OCI-LY1 (cell line): ENCODE data around the gene MRAS.
"Not testable (repeated sequence)": the region's sequence is repeated elsewhere in the genome, so short reads cannot be mapped to it uniquely, and the experiment has no call there.

Experiments
- H2AFZ ChIP-seq: fragments of 200-600 bp; sonication (generic), shearing (Covaris generic); 2 replicates; pipeline ENCODE4 v1.6.0; 2014; ENCODE audit warnings: antibody characterized with exemption, mild to moderate bottlenecking, low read length
- H3F3A ChIP-seq: fragments of 200-600 bp; sonication (generic), shearing (Covaris generic); 2 replicates; pipeline ENCODE4 v1.6.0; 2014; ENCODE audit warnings: mild to moderate bottlenecking, antibody characterized with exemption, low read length, moderate library complexity; ENCODE audit not compliant: insufficient read depth
- H3K27ac ChIP-seq: fragments of 200-600 bp; sonication (generic); 2 replicates; pipeline ENCODE4 v1.5.1; 2014; ENCODE audit warnings: low read length, mixed run types, mild to moderate bottlenecking, low read depth; ENCODE audit not compliant: poor library complexity, severe bottlenecking
- H3K27me3 ChIP-seq: fragments of 200-600 bp; sonication (generic); 2 replicates; pipeline ENCODE4 v1.6.0; 2014; ENCODE audit warnings: antibody characterized with exemption, mild to moderate bottlenecking, low read length, moderate library complexity; ENCODE audit not compliant: insufficient read depth
- H3K36me3 ChIP-seq: fragments of 200-600 bp; sonication (generic); 2 replicates; pipeline ENCODE4 v1.6.1; 2014; ENCODE audit warnings: mild to moderate bottlenecking, antibody characterized with exemption, low read length, moderate library complexity, mixed read lengths; ENCODE audit not compliant: insufficient read depth
- H3K4me1 ChIP-seq: fragments of 200-600 bp; sonication (generic); 2 replicates; pipeline ENCODE4 v1.5.1; 2014; ENCODE audit warnings: mild to moderate bottlenecking, low read length, moderate library complexity; ENCODE audit not compliant: insufficient read depth, severe bottlenecking
- H3K4me2 ChIP-seq: fragments of 200-600 bp; sonication (generic), shearing (Covaris generic); 2 replicates; pipeline ENCODE4 v1.6.1; 2014; ENCODE audit warnings: low read length
- H3K4me3 ChIP-seq: fragments of 200-600 bp; sonication (generic); 2 replicates; pipeline ENCODE4 v1.5.1; 2014; ENCODE audit warnings: low read length, low read depth, mild to moderate bottlenecking, mixed read lengths; ENCODE audit not compliant: poor library complexity, severe bottlenecking
- H3K79me2 ChIP-seq: fragments of 200-600 bp; shearing (Covaris generic); 2 replicates; pipeline ENCODE4 v1.6.1; 2016; ENCODE audit warnings: mixed run types, low read length, mixed read lengths; ENCODE audit not compliant: insufficient read depth
- H3K9ac ChIP-seq: fragments of 200-600 bp; sonication (generic), shearing (Covaris generic); 2 replicates; pipeline ENCODE4 v1.6.1; 2014; ENCODE audit warnings: mild to moderate bottlenecking, low read length, mixed read lengths
- H3K9me2 ChIP-seq: fragments of 200-600 bp; sonication (generic), shearing (Covaris generic); 2 replicates; pipeline ENCODE4 v1.6.1; 2014; ENCODE audit warnings: low read depth, mild to moderate bottlenecking, low read length, mixed read lengths
- H3K9me3 ChIP-seq: fragments of 200-600 bp; shearing (Covaris generic); 2 replicates; pipeline ENCODE4 v1.6.1; 2014; ENCODE audit warnings: low read length, mixed read lengths
- H4K20me1 ChIP-seq: fragments of 200-600 bp; sonication (generic), shearing (Covaris generic); 2 replicates; pipeline ENCODE4 v1.6.0; 2016; ENCODE audit warnings: mild to moderate bottlenecking, low read length; ENCODE audit not compliant: insufficient read depth
- CTCF ChIP-seq: fragments of 200-600 bp; sonication (generic), shearing (Covaris generic); IDR thresholded peaks from 2 replicates; pipeline ENCODE4 v1.5.1; 2017; ENCODE audit warnings: mild to moderate bottlenecking, antibody characterized with exemption, low read length, moderate library complexity, mixed read lengths
- EZH2 ChIP-seq: fragments of 200-600 bp; sonication (generic), shearing (Covaris generic); IDR thresholded peaks from 2 replicates; pipeline ENCODE4 v1.8.0; 2017; ENCODE audit warnings: borderline replicate concordance, mixed run types, mild to moderate bottlenecking, antibody characterized with exemption, low read length, moderate library complexity, mixed read lengths

Gene MRAS

GRCh38 chr3:138426211-138426610 lies 77.8 kb downstream of the MRAS start:
- H3K27me3 ChIP-seq, result no peaks in the 10 kb centered on the region
- H2AFZ ChIP-seq, result no peak overlapping the region
- H3K9ac ChIP-seq, result no peak overlapping the region
- H3K4me3 ChIP-seq, result no peak overlapping the region
- H3K4me1 ChIP-seq, result no peaks in the 10 kb centered on the region
- no peak overlapping the region for H3K4me2 ChIP-seq
- no peak for TF ChIP-seq CTCF
- no peaks in the 10 kb centered on the region for H3K9me2 ChIP-seq
- no peaks in the 10 kb centered on the region for H3K36me3 ChIP-seq
- no peaks in the 10 kb centered on the region for H3K79me2 ChIP-seq
- no peaks in the 10 kb centered on the region for H3K9me3 ChIP-seq
- no peaks in the 10 kb centered on the region for H4K20me1 ChIP-seq
- H3K27ac ChIP-seq, result no peak overlapping the region
- H3F3A ChIP-seq, result no peaks in the 10 kb centered on the region

- not testable (repeated sequence) for H3K9me2 ChIP-seq, H3K4me3 ChIP-seq, H3F3A ChIP-seq, H4K20me1 ChIP-seq, H3K4me1 ChIP-seq, H3K36me3 ChIP-seq, H3K9ac ChIP-seq, H3K27me3 ChIP-seq, H3K79me2 ChIP-seq, H3K9me3 ChIP-seq, H2AFZ ChIP-seq, H3K27ac ChIP-seq, H3K4me2 ChIP-seq
These were observed 78.4 kb downstream of the MRAS start for GRCh38 chr3:138426754-138427153.

GRCh38 chr3:138429665-138430064 lies 81.3 kb downstream of the MRAS start:
- H3K27ac ChIP-seq, result no peak overlapping the region
- H3F3A ChIP-seq, result no peaks in the 10 kb centered on the region
- no peaks in the 10 kb centered on the region for H3K79me2 ChIP-seq
- peaks cover 4% of the 10 kb centered on the region; the same call in 1 of the 2 replicates for H3K27me3 ChIP-seq
- no peaks in the 10 kb centered on the region for H3K9me2 ChIP-seq
- no peak overlapping the region for H2AFZ ChIP-seq
- H3K4me1 ChIP-seq, result no peaks in the 10 kb centered on the region
- H3K4me2 ChIP-seq, result no peak overlapping the region
- TF ChIP-seq EZH2 (no peak), CTCF (no peak)
- no peak overlapping the region for H3K9ac ChIP-seq
- no peaks in the 10 kb centered on the region for H3K36me3 ChIP-seq
- H3K4me3 ChIP-seq, result no peak overlapping the region
- no peaks in the 10 kb centered on the region for H3K9me3 ChIP-seq
- H4K20me1 ChIP-seq, result no peaks in the 10 kb centered on the region

GRCh38 chr3:138432576-138433240 lies 84.3 kb downstream of the MRAS start:
- Histone ChIP-seq H3K9ac (no peak overlapping the region), H3F3A (no peaks in the 10 kb centered on the region), H3K9me2 (no peaks in the 10 kb centered on the region), H3K36me3 (no peaks in the 10 kb centered on the region), H3K79me2 (no peaks in the 10 kb centered on the region), H2AFZ (no peak overlapping the region), H3K4me1 (no peaks in the 10 kb centered on the region), H3K27ac (no peak overlapping the region), H3K9me3 (no peaks in the 10 kb centered on the region), H4K20me1 (no peaks in the 10 kb centered on the region), H3K4me3 (no peak overlapping the region), H3K27me3 (peaks cover 13% of the 10 kb centered on the region), H3K4me2 (no peak overlapping the region)
- no peak for TF ChIP-seq CTCF
- TF ChIP-seq EZH2, result no peak
